A549 (cell line): ENCODE results near the gene NAV2. TPM values are rescaled to one million over a fixed set of nuclear protein-coding genes. Genes with fewer than 3 reads are reported as not detected.

ENCODE experiments used
- ATAC-seq, 2 experiments: fragments of 200-7000 bp in 1 of 2; fragments of >200 bp in 1 of 2; cut with Nextera tagmentation in 1 of 2; cut with Tn5 transposase in 1 of 2; 3 replicates each; pipeline versions ENCODE4 v1.8.0 to v1.9.1; 2018 to 2020; ENCODE audit warnings: mild to moderate bottlenecking in 1 of 2, moderate library complexity in 1 of 2
- CTCF ChIA-PET: fragments of 300-600 bp; sonication (Branson Sonifier 250); formaldehyde crosslinking; extraction: SDS; loops from one replicate; lab custom pipeline; 2021; ENCODE audit warnings: antibody characterized with exemption, inconsistent platforms; lab: Yijun Ruan, JAX
- POLR2A ChIA-PET: fragments of 350-600 bp; formaldehyde crosslinking; extraction: SDS; loops from one replicate; lab custom pipeline; 2021; ENCODE audit warnings: antibody characterized with exemption, inconsistent platforms; lab: Yijun Ruan, JAX
- DNase-seq, 2 experiments: peaks; one replicate each; pipeline versions ENCODE4 v3.0.0 to v3.0.0-alpha.2; 2011 to 2016; ENCODE audit warnings: low read depth in 1 of 2, low spot score in 1 of 2
- FAIRE-seq: peaks from 2 replicates; lab custom pipeline; 2011; peaks lifted over from hg19 to GRCh38; lab: Jason Lieb, UNC
- H3K27ac ChIP-seq, 2 experiments: fragments of >200 bp; sonication (Bioruptor Twin); formaldehyde crosslinking; 3 replicates each; pipeline ENCODE4 v1.5.1; 2016 to 2017
- H3K4me1 ChIP-seq: fragments of >200 bp; sonication (Bioruptor Twin); formaldehyde crosslinking; 3 replicates; pipeline ENCODE4 v1.6.1; 2016
- H3K4me2 ChIP-seq: fragments of >200 bp; sonication (Bioruptor Twin); formaldehyde crosslinking; 3 replicates; pipeline ENCODE4 v1.6.1; 2016
- H3K4me3 ChIP-seq: fragments of >200 bp; sonication (Bioruptor Twin); formaldehyde crosslinking; 3 replicates; pipeline ENCODE4 v1.5.1; 2016
- H3K9me3 ChIP-seq: fragments of >200 bp; sonication (Bioruptor Twin); formaldehyde crosslinking; 3 replicates; pipeline ENCODE4 v1.6.1; 2016
- BHLHE40 ChIP-seq: IDR thresholded peaks from 2 replicates; pipeline ENCODE4 v1.6.1; 2012; ENCODE audit warnings: low read depth, low read length, inconsistent platforms
- CEBPB ChIP-seq, 2 experiments: fragments of >200 bp in 1 of 2; sonication (Bioruptor Twin) in 1 of 2; formaldehyde crosslinking in 1 of 2; IDR thresholded peaks; 2 replicates each; pipeline ENCODE4 v1.6.1; 2012 to 2016
- CTCF ChIP-seq: fragments of >200 bp; sonication (Bioruptor Twin); formaldehyde crosslinking; IDR thresholded peaks from 3 replicates; pipeline ENCODE4 v1.5.1; 2016
- E2F6 ChIP-seq: IDR thresholded peaks from 2 replicates; pipeline ENCODE4 v1.6.1; 2012; ENCODE audit warnings: low read depth, borderline replicate concordance
- EP300 ChIP-seq, 2 experiments: fragments of >200 bp; sonication (Bioruptor Twin); formaldehyde crosslinking; IDR thresholded peaks; 2 replicates in 1 of 2; 3 replicates in 1 of 2; pipeline ENCODE4 v1.6.1; 2016 to 2017
- ESRRA ChIP-seq: fragments of 150-350 bp; IDR thresholded peaks from 2 replicates; pipeline ENCODE4 v1.6.1; 2014; ENCODE audit warnings: mild to moderate bottlenecking, low read length, borderline replicate concordance
- FOSL2 ChIP-seq, 2 experiments: fragments of 450-650 bp in 1 of 2; fragments of >200 bp in 1 of 2; sonication (Bioruptor Twin) in 1 of 2; formaldehyde crosslinking; IDR thresholded peaks; 2 replicates each; pipeline versions ENCODE4 v1.5.0 to v1.6.1; 2016 to 2020; ENCODE audit warnings: mild to moderate bottlenecking in 1 of 2, moderate library complexity in 1 of 2
- FOXS1 ChIP-seq: fragments of 250-450 bp; sonication (Bioruptor Pico); IDR thresholded peaks from 2 replicates; pipeline ENCODE4 v1.5.0; 2020; ENCODE audit warnings: mild to moderate bottlenecking, moderate library complexity
- HOXA7 ChIP-seq: fragments of 250-450 bp; sonication (Bioruptor Pico); IDR thresholded peaks from 2 replicates; pipeline ENCODE4 v1.5.0; 2020; ENCODE audit warnings: mild to moderate bottlenecking, moderate library complexity
- KDM5A ChIP-seq: fragments of 200-600 bp; sonication (generic); IDR thresholded peaks from 2 replicates; pipeline ENCODE4 v1.6.1; 2016; ENCODE audit warnings: antibody characterized with exemption, mild to moderate bottlenecking
- MAFK ChIP-seq: fragments of 450-650 bp; IDR thresholded peaks from 2 replicates; pipeline ENCODE4 v1.6.1; 2014; ENCODE audit not compliant: partially characterized antibody
- NFE2L2 ChIP-seq: fragments of 150-350 bp; conservative IDR thresholded peaks from 2 replicates; pipeline ENCODE4 v1.6.1; 2014; ENCODE audit warnings: low read length
- RAD21 ChIP-seq, 2 experiments: fragments of >200 bp in 1 of 2; sonication (Bioruptor Twin) in 1 of 2; formaldehyde crosslinking in 1 of 2; IDR thresholded peaks in 1 of 2; conservative IDR thresholded peaks in 1 of 2; 2 replicates in 1 of 2; 3 replicates in 1 of 2; pipeline ENCODE4 v1.6.1; 2012 to 2018; ENCODE audit warnings: inconsistent platforms in 1 of 2
- REST ChIP-seq: fragments of 200-600 bp; sonication (generic); IDR thresholded peaks from 2 replicates; pipeline ENCODE4 v1.6.1; 2016; ENCODE audit warnings: antibody characterized with exemption, mild to moderate bottlenecking, moderate library complexity
- RFX5 ChIP-seq: fragments of 450-650 bp; IDR thresholded peaks from 2 replicates; pipeline ENCODE4 v1.7.1; 2014; ENCODE audit warnings: antibody characterized with exemption, mild to moderate bottlenecking, moderate library complexity
- SREBF2 ChIP-seq: fragments of 450-650 bp; IDR thresholded peaks from 2 replicates; pipeline ENCODE4 v1.6.1; 2014; ENCODE audit warnings: mild to moderate bottlenecking, moderate library complexity
- TFCP2L1 ChIP-seq: fragments of 250-450 bp; sonication (Bioruptor Pico); IDR thresholded peaks from 2 replicates; pipeline ENCODE4 v1.5.0; 2021; ENCODE audit warnings: mild to moderate bottlenecking
- ZNF302 ChIP-seq: fragments of 250-450 bp; sonication (Bioruptor Pico); IDR thresholded peaks from 2 replicates; pipeline ENCODE4 v1.9.0; 2021; ENCODE audit warnings: inconsistent platforms, mild to moderate bottlenecking, moderate library complexity
- WGBS: methylation state at CpG from one replicate; pipeline ENCODE4 v1.1.6; 2017; ENCODE audit errors: missing lambda C conversion rate; 5-methylcytosine and 5-hydroxymethylcytosine counted together
- polyA plus RNA-seq, 4 experiments: library from polyadenylated mRNA; depleted of rRNA in 3 of 4; stranded (reverse); fragments of >200 nt; fragmentation: RNase III in 1 of 4; extraction: RNeasy Plus Mini Kit Qiagen cat#74134 plus additional on column Dnase treatment in 1 of 4; gene quantifications; 2 replicates in 3 of 4; 3 replicates in 1 of 4; pipeline ENCODE4 v1.2.3, GENCODE V29; 2011 to 2017
- TF ChIP-seq, protein P1 (sequence below): fragments of >200 bp; sonication (Bioruptor Twin); formaldehyde crosslinking; IDR thresholded peaks from 3 replicates; pipeline ENCODE4 v1.6.1; 2016
- TF ChIP-seq, protein P2 (sequence below): IDR thresholded peaks from 2 replicates; pipeline ENCODE4 v1.6.1; 2012
- TF ChIP-seq, protein P3 (sequence below): fragments of 150-350 bp; IDR thresholded peaks from 2 replicates; pipeline ENCODE4 v1.6.1; 2014; ENCODE audit warnings: low read depth, mild to moderate bottlenecking, low read length

The NAV2 gene
- polyA plus RNA-seq, 2 of the 4 experiments (the other 2 are of a cell fraction) = 4.9 to 19.8 TPM

DNA sequence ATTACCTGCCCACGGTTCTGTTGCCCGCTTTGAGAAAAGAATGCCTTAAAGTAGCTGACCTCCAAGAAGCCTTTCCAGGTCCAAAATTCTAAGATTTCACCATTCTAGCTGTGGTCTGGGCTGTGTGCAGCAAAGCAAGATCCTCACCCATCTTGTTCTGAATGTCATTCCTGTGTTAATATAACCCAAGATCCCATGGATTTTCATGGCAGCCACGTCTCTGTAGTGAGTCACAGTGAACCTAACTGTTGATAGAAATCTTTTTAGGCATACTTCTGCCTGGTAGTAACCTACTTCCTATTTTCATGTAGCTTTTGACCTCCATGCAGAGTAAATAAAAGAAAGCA is 210.0 kb downstream of the NAV2 start:
- DNase-seq (no peak), FAIRE-seq (no peak), ATAC-seq (no peak)
- no peak overlapping the region for H3K4me2 ChIP-seq
- H3K27ac ChIP-seq = no peak overlapping the region
- ChIA-PET CTCF (interaction anchor here (1.1 to 4.9 kb wide), 3 partner anchors 16 to 210 kb away, joined by 3 to 32 read pairs (median 8); no protein-coding TSS in a partner anchor), POLR2A (no interaction called here)
- H3K4me3 ChIP-seq = no peak overlapping the region
- TF ChIP-seq FOSL2 (IDR thresholded peaks at IDR 0.05) (no peak), FOSL2 (CRISPR knock-in tag; IDR thresholded peaks at IDR 0.05) (no peak), TFCP2L1 (CRISPR knock-in tag) (no peak), FOXS1 (CRISPR knock-in tag) (no peak)
- TF ChIP-seq, protein P1, sequence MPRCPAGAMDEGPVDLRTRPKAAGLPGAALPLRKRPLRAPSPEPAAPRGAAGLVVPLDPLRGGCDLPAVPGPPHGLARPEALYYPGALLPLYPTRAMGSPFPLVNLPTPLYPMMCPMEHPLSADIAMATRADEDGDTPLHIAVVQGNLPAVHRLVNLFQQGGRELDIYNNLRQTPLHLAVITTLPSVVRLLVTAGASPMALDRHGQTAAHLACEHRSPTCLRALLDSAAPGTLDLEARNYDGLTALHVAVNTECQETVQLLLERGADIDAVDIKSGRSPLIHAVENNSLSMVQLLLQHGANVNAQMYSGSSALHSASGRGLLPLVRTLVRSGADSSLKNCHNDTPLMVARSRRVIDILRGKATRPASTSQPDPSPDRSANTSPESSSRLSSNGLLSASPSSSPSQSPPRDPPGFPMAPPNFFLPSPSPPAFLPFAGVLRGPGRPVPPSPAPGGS = no peak
- WGBS = 65% methylated on average over 3 of the region's 3 CpGs
- peaks cover 33% of the 10 kb centered on the region for H3K4me1 ChIP-seq
- H3K9me3 ChIP-seq = no peaks in the 10 kb centered on the region

- Histone ChIP-seq H3K9me3 (no peaks in the 10 kb centered on the region), H3K27ac (no peak overlapping the region), H3K4me2 (no peak overlapping the region), H3K4me3 (no peak overlapping the region)
- ChIA-PET POLR2A (no interaction called here), CTCF (interaction anchor here (1.1 to 4.9 kb wide), 3 partner anchors 17 to 209 kb away, joined by 3 to 32 read pairs (median 8); no protein-coding TSS in a partner anchor)
- ATAC-seq (no peak), DNase-seq (no peak)
- TF ChIP-seq, protein P2, sequence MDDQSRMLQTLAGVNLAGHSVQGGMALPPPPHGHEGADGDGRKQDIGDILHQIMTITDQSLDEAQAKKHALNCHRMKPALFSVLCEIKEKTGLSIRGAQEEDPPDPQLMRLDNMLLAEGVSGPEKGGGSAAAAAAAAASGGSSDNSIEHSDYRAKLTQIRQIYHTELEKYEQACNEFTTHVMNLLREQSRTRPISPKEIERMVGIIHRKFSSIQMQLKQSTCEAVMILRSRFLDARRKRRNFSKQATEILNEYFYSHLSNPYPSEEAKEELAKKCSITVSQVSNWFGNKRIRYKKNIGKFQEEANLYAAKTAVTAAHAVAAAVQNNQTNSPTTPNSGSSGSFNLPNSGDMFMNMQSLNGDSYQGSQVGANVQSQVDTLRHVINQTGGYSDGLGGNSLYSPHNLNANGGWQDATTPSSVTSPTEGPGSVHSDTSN = no peak
- TF ChIP-seq ZNF302 (CRISPR knock-in tag) (no peak), ESRRA (no peak), KDM5A (no peak), SREBF2 (no peak), NFE2L2 (no peak), BHLHE40 (no peak), EP300 (IDR thresholded peaks at IDR 0.05) (no peak), HOXA7 (no peak)
- TF ChIP-seq, protein P3, sequence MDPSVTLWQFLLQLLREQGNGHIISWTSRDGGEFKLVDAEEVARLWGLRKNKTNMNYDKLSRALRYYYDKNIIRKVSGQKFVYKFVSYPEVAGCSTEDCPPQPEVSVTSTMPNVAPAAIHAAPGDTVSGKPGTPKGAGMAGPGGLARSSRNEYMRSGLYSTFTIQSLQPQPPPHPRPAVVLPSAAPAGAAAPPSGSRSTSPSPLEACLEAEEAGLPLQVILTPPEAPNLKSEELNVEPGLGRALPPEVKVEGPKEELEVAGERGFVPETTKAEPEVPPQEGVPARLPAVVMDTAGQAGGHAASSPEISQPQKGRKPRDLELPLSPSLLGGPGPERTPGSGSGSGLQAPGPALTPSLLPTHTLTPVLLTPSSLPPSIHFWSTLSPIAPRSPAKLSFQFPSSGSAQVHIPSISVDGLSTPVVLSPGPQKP = no peak
- TF ChIP-seq, all 56 proteins: peak for 0
- H3K4me1 ChIP-seq = peaks cover 31% of the 10 kb centered on the region
- no peak for FAIRE-seq
- WGBS = 87% methylated on average over 1 of the region's 1 CpG
Measured at GRCh38 chr11:19923626-19924025, 211.0 kb downstream of the NAV2 start.

- 63% methylated on average over 1 of the region's 1 CpG for WGBS
- Histone ChIP-seq H3K4me3 (no peak overlapping the region), H3K4me2 (no peak overlapping the region), H3K27ac (no peak overlapping the region), H3K9me3 (no peaks in the 10 kb centered on the region), H3K4me1 (peaks cover 24% of the 10 kb centered on the region)
- ATAC-seq = no peak
- FAIRE-seq = no peak
- ChIA-PET POLR2A (no interaction called here), CTCF (interaction anchor here (0.9 to 1.1 kb wide), 2 partner anchors 16 to 208 kb away, joined by 3 to 4 read pairs; no protein-coding TSS in a partner anchor)
- DNase-seq = no peak
- TF ChIP-seq EP300 (IDR thresholded peaks at IDR 0.05) (no peak), RAD21 (conservative IDR thresholded peaks at IDR 0.05 in 1 of 2, IDR thresholded peaks at IDR 0.05 in 1 of 2) (no peak), CEBPB (IDR thresholded peaks at IDR 0.05) (no peak), CTCF (no peak), MAFK (no peak), NFE2L2 (no peak), RFX5 (no peak), BHLHE40 (no peak), E2F6 (no peak), REST (no peak)
- TF ChIP-seq, protein P3 = no peak
Measured at GRCh38 chr11:19924311-19924710, 211.7 kb downstream of the NAV2 start.
